Stimulated activated naive B cell treated with anti-CD40 and anti-IgM and Interleukin-4, amounts not matched to agents 10 μg/mL and 1 μg/mL and 100 μg/mL, for 72 hours (primary cell): ENCODE data around the gene ZSCAN2.
"Not testable (repeated sequence)": the region's sequence is repeated elsewhere in the genome, so short reads cannot be mapped to it uniquely, and the experiment has no call there.

Source experiments
- ATAC-seq, 2 donors: fragments of 150-1000 bp; cut with Tn5 transposase; replicated peaks; 2 replicates each; pipeline ENCODE4 v1.10.0; 2021; ENCODE audit warnings: moderate library complexity in 1 of 2
- DNase-seq: peaks from one replicate; pipeline ENCODE4 v3.0.0; 2021
- H3K27ac Mint-ChIP-seq: one replicate; pipeline ENCODE4 v1.8.0; 2022; ENCODE audit warnings: mild to moderate bottlenecking, mixed read lengths
- H3K27me3 Mint-ChIP-seq, 2 donors: one replicate each; pipeline ENCODE4 v1.8.0; 2022; ENCODE audit warnings: mixed read lengths in 2 of 2
- H3K36me3 Mint-ChIP-seq, 2 donors: one replicate each; pipeline ENCODE4 v1.8.0; 2022; ENCODE audit warnings: mixed read lengths in 2 of 2, mild to moderate bottlenecking in 1 of 2
- H3K4me1 Mint-ChIP-seq, 2 donors: one replicate each; pipeline ENCODE4 v1.8.0; 2022; ENCODE audit warnings: mixed read lengths in 2 of 2, mild to moderate bottlenecking in 1 of 2
- H3K4me3 Mint-ChIP-seq, 2 donors: one replicate each; pipeline ENCODE4 v1.8.0; 2022; ENCODE audit warnings: mild to moderate bottlenecking in 2 of 2, mixed read lengths in 2 of 2, moderate library complexity in 1 of 2
- H3K9me3 Mint-ChIP-seq, 2 donors: one replicate each; pipeline ENCODE4 v1.8.0; 2022; ENCODE audit warnings: mixed read lengths in 2 of 2, mild to moderate bottlenecking in 1 of 2

ZSCAN2 gene

DNA sequence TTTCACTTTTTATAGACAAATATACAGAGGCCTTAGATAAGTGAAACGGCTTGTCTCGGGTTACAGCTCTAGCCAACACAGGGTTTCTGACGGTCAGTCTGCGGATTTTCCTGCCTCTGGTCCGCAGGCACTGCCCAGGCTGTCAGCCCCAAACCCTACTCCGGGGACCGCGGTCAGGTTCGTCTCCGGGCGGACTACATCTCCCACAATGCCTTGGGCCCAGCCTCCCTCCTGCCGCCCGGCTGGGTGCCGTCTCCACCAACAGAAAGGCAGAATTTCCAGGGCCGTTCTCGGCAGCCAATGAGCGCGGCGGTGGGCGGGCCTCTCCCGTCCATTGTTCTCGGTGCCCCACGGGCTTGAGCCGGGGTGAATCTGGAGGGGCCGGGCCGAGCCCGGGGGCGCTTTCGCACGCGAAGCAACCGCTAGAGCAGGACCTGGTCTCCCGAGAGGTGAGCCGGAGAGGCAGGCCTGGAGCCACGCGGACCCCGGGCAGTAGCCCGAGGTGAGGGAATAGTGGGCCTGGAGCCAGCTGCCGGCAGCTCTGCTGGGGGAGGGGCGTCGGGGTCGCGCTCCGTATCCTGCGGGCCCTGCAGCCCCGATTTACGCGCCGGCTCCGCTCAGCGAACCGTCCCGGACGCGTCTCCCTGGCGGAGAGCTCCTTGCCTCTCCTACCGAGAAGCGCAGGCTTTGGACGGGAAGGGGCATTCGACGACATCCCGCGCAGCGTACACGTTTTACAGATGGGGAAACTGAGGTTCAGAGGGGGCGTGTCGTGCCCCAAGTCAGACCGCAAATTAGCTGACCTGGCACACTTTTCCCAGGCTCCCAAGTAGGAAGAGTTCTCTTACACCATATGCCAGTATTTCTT lies at the start of gene ZSCAN2:
ZSCAN2 (plus strand) TSS at position 323 of the 868 bp plus-strand sequence. CDS start 2,919 bp downstream, outside the sequence.
- ATAC-seq = peak; percentile 92 to 95
- peaks cover 42 to 65% of the 10 kb centered on the region in 2 donors for H3K4me1 Mint-ChIP-seq
- DNase-seq = peak; percentile 93
- peak within 1 kb of the TSS; percentile 96 to 97 for H3K4me3 Mint-ChIP-seq
- H3K27ac Mint-ChIP-seq = peak within 1 kb of the TSS; percentile 93
- H3K27me3 Mint-ChIP-seq = no peaks in the 10 kb centered on the region
- no peaks in the 10 kb centered on the region for H3K9me3 Mint-ChIP-seq
- H3K36me3 Mint-ChIP-seq = peaks cover 6 to 19% of the 10 kb centered on the region in 2 donors

DNA sequence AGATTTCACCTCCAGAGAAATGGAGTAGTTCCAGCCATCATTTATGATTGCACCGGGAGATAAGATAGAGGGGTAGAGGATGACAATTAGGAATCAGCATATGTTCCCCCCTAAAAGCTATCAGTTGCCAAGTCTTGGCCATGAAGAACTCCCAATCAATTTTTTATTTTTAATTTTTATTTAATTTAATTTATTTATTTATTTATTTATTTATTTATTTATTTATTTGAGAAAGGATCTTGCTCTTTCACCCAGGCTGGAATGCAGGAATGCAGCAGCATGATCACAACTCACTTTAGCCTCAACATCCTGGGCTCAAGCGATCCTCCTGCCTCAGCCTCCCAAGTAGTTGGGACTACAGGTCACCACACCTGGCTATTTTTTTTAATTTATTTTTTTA lies 49.2 kb upstream of the ZSCAN2 start:
- not testable (repeated sequence) for DNase-seq
- peaks cover 19 to 28% of the 10 kb centered on the region in 2 donors for H3K36me3 Mint-ChIP-seq

DNA sequence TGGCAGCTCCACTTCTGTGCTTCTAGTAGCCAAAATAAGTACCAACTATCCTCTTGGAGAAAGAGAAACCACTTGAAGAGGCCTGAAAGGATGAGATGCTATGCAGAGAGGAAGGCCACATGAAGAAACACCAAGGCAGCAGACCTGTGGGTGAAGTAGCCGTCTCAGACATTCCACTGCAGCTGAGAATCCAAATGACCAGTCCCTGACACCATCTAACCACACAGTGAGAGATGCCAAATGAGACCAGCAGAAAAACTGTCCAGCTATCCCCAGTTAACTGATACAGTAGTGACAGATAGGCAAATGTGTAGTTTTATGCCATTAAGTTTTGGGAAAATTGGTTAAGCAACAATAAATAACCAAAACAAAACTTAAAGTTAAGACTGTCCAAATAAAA lies 47.9 kb upstream of the ZSCAN2 start:
- Mint-ChIP-seq H3K9me3 (peaks cover 0 to 1% of the 10 kb centered on the region in 2 donors), H3K4me1 (peaks cover 2 to 3% of the 10 kb centered on the region in 2 donors), H3K27ac (no peak overlapping the region), H3K36me3 (peaks cover 19 to 24% of the 10 kb centered on the region in 2 donors), H3K27me3 (no peaks in the 10 kb centered on the region), H3K4me3 (no peak overlapping the region)
- DNase-seq (no peak), ATAC-seq (no peak)

More for the DNA sequence above, 49.2 kb upstream of the ZSCAN2 start:
- not testable (repeated sequence) for ATAC-seq, H3K4me3 Mint-ChIP-seq, H3K27me3 Mint-ChIP-seq, H3K27ac Mint-ChIP-seq, H3K4me1 Mint-ChIP-seq, H3K9me3 Mint-ChIP-seq

GRCh38 chr15:84556690-84557089 lies 44.1 kb upstream of the ZSCAN2 start:
- not testable (repeated sequence) for H3K27ac Mint-ChIP-seq, ATAC-seq, H3K9me3 Mint-ChIP-seq, H3K36me3 Mint-ChIP-seq, H3K27me3 Mint-ChIP-seq, H3K4me3 Mint-ChIP-seq, DNase-seq
- H3K4me1 Mint-ChIP-seq = peaks cover 6 to 13% of the 10 kb centered on the region in 2 donors

DNA sequence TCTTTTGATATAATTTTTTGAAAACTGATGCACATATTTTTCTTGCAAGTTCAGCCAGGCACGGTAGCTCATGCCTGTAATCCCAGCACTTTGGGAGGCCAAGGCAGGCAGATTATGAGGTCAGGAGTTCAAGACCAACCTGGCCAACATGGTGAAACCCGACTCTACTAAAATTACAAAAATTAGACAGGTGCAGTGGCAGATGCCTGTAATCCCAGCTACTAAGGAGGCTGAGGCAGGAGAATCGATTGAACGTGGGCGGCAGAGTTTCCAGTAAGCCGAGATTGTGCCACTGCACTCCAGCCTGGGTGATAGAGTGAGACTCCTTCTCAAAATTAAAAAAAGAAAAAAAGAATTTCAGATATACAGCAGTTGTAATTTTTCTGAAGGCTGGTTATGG lies 32.8 kb upstream of the ZSCAN2 start:
- H3K4me1 Mint-ChIP-seq = peaks cover 8 to 18% of the 10 kb centered on the region in 2 donors
- not testable (repeated sequence) for ATAC-seq, H3K36me3 Mint-ChIP-seq, H3K27me3 Mint-ChIP-seq, H3K4me3 Mint-ChIP-seq, H3K27ac Mint-ChIP-seq, DNase-seq, H3K9me3 Mint-ChIP-seq

DNA sequence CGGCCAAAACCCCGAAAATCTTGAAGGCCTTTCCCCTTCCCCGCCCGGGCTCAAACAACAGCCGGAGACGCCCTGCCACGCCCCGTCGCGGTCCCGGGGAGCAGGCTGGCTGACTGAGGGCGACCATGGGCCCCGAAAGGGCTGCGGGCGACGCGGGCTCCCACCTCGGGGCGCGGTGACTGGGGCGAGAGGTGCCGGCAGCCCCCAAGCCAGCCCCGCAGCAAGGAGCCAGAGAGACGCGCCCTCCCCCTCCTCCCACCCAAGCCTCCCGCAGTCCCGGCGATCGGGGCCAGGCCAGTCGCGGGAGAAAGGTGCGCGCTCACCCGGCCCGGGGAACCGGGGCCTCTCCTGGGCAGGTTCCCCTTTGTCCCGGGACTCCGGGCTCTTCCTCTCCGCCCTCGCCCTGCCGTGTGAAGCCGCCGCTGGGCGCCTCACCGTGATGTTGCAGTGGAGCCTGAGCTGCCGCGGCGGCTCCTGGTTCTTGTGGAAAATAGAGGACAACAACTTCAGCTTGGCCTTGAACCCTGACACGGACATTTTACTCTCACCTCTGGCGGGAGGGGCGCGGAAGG lies 30.6 kb upstream of the ZSCAN2 start:
- Mint-ChIP-seq H3K4me3 (peak overlapping the region; percentile 87 to 95), H3K9me3 (no peaks in the 10 kb centered on the region), H3K27ac (peak overlapping the region; percentile 84), H3K27me3 (no peaks in the 10 kb centered on the region), H3K4me1 (peaks cover 8 to 18% of the 10 kb centered on the region in 2 donors), H3K36me3 (peaks cover 0 to 2% of the 10 kb centered on the region in 2 donors)
- ATAC-seq (peak; percentile 54 to 68), DNase-seq (peak; percentile 23)

- no peaks in the 10 kb centered on the region for H3K9me3 Mint-ChIP-seq
- no peaks in the 10 kb centered on the region for H3K36me3 Mint-ChIP-seq
- H3K27ac Mint-ChIP-seq = no peak overlapping the region
- no peaks in the 10 kb centered on the region for H3K27me3 Mint-ChIP-seq
- ATAC-seq = no peak
- peaks cover 8 to 18% of the 10 kb centered on the region in 2 donors for H3K4me1 Mint-ChIP-seq
- DNase-seq = no peak
- no peak overlapping the region for H3K4me3 Mint-ChIP-seq
Measured at GRCh38 chr15:84572231-84572630, 28.6 kb upstream of the ZSCAN2 start.

GRCh38 chr15:84575493-84575892 lies 25.3 kb upstream of the ZSCAN2 start:
- Mint-ChIP-seq H3K36me3 (no peaks in the 10 kb centered on the region), H3K27ac (no peak overlapping the region), H3K4me1 (peaks cover 6 to 8% of the 10 kb centered on the region in 2 donors), H3K9me3 (no peaks in the 10 kb centered on the region), H3K4me3 (no peak overlapping the region), H3K27me3 (no peaks in the 10 kb centered on the region)
- ATAC-seq = no peak
- no peak for DNase-seq

DNA sequence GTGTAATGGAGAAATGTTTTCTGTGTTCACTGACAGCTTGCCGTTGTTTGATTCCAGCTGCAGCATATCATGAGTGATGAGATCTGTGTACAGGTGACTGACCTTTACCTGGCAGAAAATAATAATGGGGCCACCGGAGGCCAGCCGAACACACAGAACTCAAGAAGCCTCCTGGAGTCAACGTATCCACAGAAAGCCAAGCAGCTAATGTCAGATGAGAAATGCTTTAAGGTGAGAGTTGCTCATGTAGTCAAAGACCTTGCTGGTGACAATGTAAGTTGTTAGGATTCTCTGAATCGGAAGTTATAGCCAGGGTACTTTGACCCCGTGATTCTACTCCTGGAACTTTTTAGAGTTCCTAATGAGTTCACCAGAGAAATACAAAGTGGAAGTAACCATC lies 22.9 kb upstream of the ZSCAN2 start:
- not testable (repeated sequence) for H3K27ac Mint-ChIP-seq, H3K36me3 Mint-ChIP-seq, ATAC-seq, H3K4me1 Mint-ChIP-seq, H3K9me3 Mint-ChIP-seq, H3K27me3 Mint-ChIP-seq, H3K4me3 Mint-ChIP-seq, DNase-seq

GRCh38 chr15:84579261-84579721 lies 21.5 kb upstream of the ZSCAN2 start:
- H3K27ac Mint-ChIP-seq, DNase-seq, H3K9me3 Mint-ChIP-seq, H3K36me3 Mint-ChIP-seq, ATAC-seq, H3K4me3 Mint-ChIP-seq, H3K4me1 Mint-ChIP-seq: not testable (repeated sequence)
- peaks cover 7 to 16% of the 10 kb centered on the region in 2 donors for H3K27me3 Mint-ChIP-seq

DNA sequence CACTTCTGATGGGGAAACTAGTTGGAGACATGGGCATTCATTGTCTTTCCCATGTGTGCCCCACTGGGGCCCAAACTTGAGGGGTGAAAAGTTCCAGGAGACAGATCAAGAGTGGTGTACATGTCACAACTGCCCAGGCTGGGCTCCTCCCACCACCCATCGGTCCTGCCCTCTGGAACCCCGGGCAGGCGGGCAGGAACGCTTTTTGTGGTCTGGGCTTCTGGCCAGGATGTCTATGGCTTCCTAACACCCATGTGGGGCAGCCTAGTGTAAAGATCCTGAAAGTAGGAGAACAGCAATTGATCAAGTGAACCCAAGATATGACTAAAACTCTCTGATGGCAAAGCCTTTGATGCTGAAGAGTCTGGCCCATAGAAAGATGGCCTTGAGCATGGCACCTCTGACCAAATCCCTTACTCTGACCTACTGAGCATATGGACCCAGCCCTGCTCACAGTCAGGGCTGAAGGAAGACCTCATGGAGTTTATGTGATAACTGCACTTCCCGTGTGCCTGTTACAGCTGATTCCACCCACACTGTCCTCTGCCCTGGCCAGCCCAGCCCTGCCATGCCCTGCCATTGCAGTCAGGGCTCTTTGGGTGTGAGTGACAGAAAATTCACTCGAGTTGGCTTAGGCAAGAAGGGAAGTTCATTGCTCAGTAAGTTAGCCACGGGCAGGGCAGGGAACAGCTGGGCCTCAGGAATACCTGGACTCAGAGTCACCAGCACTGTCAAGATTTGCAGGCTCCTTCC lies 19.0 kb upstream of the ZSCAN2 start:
- not testable (repeated sequence) for H3K9me3 Mint-ChIP-seq, DNase-seq, H3K27ac Mint-ChIP-seq, H3K4me3 Mint-ChIP-seq, H3K4me1 Mint-ChIP-seq, H3K36me3 Mint-ChIP-seq, ATAC-seq
- H3K27me3 Mint-ChIP-seq = peaks cover 7 to 16% of the 10 kb centered on the region in 2 donors

DNA sequence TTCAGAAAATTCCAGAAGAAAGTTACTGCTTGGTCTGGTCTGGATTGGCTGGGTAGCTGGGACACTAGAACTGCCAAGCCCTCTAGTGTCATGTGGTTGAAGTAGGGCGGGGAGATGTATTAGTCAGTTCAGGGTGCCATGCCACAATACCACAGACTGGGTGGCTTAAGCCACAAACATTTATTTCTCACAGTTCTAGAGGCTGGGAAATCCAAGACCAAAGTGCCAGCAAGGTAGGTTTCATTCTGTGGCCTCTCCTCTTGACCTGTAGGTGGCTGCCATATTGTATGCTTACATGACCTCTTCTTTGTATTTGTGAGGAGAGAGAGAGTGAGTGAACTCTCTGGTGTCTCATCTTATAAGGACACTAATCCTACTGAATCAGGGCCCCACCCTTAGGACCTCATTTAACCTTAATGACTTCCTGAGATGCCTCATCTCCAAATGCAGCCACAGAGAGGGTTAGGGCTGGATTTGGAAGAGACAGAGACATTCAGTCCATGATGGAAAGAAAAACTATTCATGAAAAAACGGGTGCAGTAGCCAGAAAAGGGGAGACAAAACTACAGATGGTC lies 18.1 kb upstream of the ZSCAN2 start:
- peaks cover 0 to 2% of the 10 kb centered on the region in 2 donors for H3K9me3 Mint-ChIP-seq
- H3K4me1 Mint-ChIP-seq = no peaks in the 10 kb centered on the region
- no peak overlapping the region for H3K4me3 Mint-ChIP-seq
- H3K27ac Mint-ChIP-seq = no peak overlapping the region
- H3K27me3 Mint-ChIP-seq = peaks cover 7 to 16% of the 10 kb centered on the region in 2 donors
- no peak for DNase-seq
- ATAC-seq = no peak
- peaks cover 0 to 2% of the 10 kb centered on the region in 2 donors for H3K36me3 Mint-ChIP-seq

DNA sequence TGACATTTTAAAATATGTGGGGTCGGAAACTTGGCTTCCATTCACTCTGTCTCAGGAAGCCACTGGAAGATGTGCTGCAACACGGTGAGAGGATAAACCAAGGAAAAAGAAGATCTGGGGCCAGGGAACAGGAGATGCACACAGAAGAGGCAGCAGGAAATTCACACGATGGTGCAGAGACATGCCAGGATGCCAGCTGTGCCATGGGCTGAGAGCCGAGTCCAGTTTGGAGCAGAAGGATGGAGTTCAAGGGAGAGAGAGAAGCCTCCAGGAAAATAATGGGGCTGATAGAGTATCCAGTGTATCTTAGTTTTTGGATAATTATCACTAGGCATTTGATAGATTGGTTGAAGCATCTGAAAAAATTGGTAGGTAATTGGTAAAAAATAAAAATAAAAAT lies 16.9 kb upstream of the ZSCAN2 start:
- H3K27ac Mint-ChIP-seq, H3K9me3 Mint-ChIP-seq, DNase-seq, H3K36me3 Mint-ChIP-seq, ATAC-seq, H3K4me1 Mint-ChIP-seq, H3K4me3 Mint-ChIP-seq: not testable (repeated sequence)
- H3K27me3 Mint-ChIP-seq = peaks cover 7 to 16% of the 10 kb centered on the region in 2 donors

DNA sequence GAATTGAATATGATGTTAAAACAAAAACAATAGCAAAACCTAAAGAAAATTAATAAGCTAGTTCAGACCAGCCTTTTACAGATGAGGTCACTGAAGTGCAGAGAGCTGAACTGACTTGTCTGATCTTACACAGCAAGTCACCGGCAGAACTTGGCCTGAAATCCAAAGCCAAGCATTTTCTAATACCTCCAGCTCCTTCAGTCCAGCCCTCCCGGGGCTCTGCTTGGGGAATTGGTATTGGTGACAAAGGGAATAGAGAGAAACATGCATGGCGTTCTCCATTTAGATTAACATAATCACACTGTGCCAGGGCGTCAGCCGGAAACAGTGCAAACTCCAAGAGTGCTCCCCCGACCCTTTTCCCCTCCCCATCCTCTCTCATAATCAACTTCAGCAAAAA lies 14.1 kb upstream of the ZSCAN2 start:
- DNase-seq = no peak
- no peak overlapping the region for H3K4me3 Mint-ChIP-seq
- no peak for ATAC-seq
- peaks cover 7 to 16% of the 10 kb centered on the region in 2 donors for H3K27me3 Mint-ChIP-seq
- no peak overlapping the region for H3K27ac Mint-ChIP-seq
- peaks cover 0 to 2% of the 10 kb centered on the region in 2 donors for H3K36me3 Mint-ChIP-seq
- H3K9me3 Mint-ChIP-seq = peaks cover 0 to 2% of the 10 kb centered on the region in 2 donors
- peaks cover 2 to 8% of the 10 kb centered on the region in 2 donors for H3K4me1 Mint-ChIP-seq
